Medulla oblongata (tissue), 1 donor: ENCODE results near the gene YWHAE.
A peak's percentile ranks its signal among the peaks of the same experiment; 100 is the strongest.
"Not testable (repeated sequence)": the region's sequence is repeated elsewhere in the genome, so short reads cannot be mapped to it uniquely, and the experiment has no call there.

ENCODE experiments used
- DNase-seq: peaks from one replicate; pipeline ENCODE4 v3.0.0-alpha.2; 2015; ENCODE audit errors: extremely low spot score

The YWHAE gene

DNA sequence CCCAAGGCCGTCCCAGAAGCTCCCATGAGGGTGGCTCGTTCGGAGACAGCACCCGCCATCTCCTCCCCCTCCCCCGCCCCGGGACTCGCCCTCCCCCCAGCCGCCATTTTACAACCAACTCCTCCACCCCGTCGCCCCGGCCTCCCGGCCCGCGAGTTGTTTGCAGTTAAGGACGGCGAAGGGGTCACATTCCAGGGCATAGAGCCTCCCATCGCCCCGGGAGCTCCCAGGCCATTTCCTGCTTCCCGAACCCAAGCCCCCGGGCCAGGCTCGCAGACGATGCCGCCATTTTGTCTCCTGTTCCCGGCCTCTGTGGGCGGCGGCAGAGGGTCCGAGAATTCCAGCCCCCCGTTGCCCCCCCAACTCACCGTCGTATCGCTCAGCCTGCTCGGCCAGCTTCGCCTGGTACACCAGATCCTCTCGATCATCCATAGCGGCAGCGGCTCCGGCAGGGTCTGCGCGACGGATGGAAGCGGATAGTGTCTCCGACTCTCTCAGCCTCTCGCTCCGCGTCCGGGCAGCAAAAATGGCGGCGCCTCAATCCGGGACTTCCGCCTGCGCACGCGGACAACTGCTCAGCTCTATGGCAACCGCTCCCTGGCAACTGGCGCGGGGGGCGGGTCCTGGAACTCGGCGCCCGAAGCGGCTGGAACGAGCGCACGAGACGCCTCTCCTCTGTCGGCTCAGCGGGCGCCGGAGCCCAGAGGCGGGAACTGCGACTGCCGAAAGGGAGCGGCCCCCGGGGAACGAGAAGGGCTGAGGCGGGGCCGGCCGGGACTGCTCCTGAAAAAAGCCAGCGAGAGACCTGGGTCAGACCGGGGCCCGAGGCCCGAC lies at the start of gene YWHAE:
Gene YWHAE, minus strand, starts transcription at position 544 of the 834 bp plus-strand sequence. Its CDS starts 112 bp downstream, at position 432.
- peak; percentile 96 for DNase-seq

DNA sequence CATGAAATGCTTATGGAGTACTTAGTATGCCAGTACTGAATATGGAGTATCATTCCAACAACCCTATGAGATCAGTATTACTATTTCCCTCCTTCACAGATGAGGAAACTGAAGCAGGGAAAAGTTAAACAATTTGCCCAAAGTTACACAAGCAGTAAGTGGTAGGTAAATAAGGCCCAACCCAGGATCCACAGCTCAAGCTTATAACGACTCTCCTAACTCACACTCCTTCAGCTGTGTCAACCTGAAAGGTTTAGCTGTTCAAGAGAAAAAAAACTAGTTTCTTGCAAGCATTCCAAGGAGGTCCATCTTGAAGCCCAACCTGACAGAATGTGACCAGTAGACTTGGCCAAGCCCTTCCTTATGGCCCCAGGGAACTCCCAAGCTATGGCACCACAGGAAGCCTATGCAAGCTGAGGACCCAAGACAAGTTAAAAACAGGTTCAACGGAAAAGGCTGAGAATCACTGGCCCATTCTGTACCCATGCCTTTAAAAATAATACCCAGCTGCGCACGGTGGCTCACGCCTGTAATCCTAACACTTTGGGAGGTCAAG lies 49.5 kb upstream of the YWHAE start:
- no peak for DNase-seq

- DNase-seq, result no peak
Observed at GRCh38 chr17:1447052-1447451, 47.0 kb upstream of the YWHAE start.

GRCh38 chr17:1446201-1446600 lies 46.2 kb upstream of the YWHAE start:
- no peak for DNase-seq

GRCh38 chr17:1445695-1446094 lies 45.7 kb upstream of the YWHAE start:
- not testable (repeated sequence) for DNase-seq

DNA sequence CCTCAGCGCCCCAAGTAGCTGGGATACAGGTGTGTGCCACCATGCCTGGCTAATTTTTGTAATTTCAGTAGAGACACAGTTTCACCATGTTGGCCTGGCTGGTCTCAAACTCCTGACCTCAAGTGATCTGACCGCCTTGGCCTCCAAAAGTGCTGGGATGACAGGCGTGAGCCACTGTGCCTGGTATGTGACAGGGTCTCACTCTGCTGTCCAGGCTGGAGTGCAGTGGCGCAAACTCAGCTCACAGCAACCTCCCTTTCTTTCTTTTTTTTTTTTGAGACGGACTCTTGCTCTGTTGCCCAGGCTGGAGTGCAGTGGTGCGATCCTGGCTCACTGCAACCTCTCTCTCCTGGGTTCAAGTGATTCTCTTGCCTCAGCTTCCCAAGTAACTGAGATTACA lies 42.7 kb upstream of the YWHAE start:
- not testable (repeated sequence) for DNase-seq

DNA sequence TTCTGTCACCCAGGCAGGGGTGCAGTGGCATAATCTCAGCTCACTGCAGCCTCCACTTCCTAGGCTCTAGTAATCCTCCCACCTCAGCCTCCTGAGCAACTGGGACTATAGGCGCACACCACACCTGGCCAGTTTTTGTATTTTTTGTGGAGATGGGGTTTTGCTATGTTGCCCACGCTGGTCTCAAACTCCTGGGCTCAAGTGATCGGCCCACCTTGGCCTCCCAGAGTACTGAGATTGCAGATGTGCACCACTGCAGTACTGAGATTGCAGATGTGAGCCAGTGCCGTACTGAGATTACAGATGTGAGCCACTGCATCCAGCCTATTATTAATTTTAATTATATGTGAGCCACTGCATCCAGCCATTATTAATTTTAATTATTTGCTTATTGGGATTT lies 42.2 kb upstream of the YWHAE start:
- DNase-seq, result no peak

GRCh38 chr17:1440921-1441320 lies 40.9 kb upstream of the YWHAE start:
- DNase-seq, result no peak

DNA sequence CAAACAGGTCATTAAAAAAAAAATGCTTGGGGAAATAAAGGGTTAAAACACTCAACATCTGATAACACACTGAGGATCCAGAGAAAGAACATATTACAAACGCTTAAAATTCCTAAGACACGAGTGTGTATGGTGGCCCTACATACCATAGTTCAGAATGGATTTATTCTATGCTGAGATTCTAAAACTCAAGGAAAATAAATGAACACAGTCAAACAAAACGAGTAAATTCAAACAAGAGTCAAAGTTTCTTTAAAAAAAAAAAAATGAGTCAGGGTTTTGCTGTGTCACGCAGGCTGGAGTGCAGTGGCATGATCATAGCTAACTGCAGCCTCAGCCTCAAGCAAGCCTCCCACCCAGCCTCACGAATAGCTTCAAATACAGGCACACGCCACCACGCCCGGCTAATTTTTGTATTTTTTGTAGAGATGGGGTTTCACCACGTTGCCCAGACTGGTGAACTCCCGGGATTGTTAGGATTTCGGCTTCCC lies 38.6 kb upstream of the YWHAE start:
- DNase-seq, result no peak

GRCh38 chr17:1435326-1435725 lies 35.3 kb upstream of the YWHAE start:
- DNase-seq, result no peak

DNA sequence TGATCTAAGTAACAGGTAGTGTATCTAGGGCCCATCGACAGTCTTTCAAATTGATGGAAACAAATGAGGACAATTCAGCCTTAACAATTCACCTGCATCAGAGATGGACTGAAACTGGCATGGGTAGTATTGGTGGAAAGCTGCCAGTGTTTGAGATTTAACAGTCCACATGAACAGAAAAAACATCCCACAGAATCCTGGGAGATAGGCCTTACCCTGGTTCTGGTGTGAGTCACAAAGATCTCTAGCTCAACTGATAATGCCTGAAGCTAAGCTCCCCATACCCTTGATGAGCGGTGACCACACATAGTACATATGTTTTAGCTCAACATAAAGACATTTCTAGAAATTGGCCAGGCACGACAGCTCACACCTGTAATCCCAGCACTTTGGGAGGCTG lies 34.1 kb upstream of the YWHAE start:
- DNase-seq, result no peak

GRCh38 chr17:1431631-1432104 lies 31.6 kb upstream of the YWHAE start:
- no peak for DNase-seq

GRCh38 chr17:1423456-1424135 lies 23.6 kb upstream of the YWHAE start:
- DNase-seq, result no peak

DNA sequence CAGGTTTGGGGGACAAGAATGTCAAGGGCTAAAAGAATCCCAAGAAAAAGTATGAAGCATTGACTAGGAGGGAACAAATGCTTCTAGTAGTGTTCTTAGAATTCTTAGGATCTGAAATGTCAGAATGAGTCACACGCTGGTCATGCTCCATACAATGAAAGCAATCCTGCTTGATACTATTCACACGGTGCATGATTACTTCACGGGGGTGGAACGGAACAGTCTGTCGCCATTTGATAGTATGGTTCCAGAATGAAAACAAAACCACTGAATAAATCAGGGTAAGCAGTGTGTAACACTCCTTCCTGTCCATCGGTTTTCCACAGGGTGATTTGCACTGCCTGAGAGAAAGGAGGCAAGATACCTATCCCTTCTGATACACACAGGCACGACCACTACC lies 22.9 kb upstream of the YWHAE start:
- DNase-seq, result no peak

DNA sequence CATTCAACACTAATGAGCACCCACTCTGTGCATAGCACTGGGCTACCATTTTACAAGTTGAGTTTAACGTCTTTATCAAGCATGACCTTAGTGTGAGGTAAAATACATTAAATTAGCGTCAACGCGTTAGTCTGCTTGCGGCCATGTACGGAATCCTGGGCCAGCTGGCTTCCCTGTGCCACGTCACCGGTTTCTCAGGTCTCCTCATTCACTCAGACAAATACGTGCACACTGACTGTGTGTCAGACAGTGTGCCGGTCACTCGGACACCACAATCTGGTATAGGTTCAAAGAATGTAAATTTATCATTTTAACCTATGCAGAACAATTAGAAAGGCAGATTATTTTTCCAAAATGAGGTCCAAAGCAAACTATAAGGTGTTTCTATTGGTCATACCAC lies 21.4 kb upstream of the YWHAE start:
- DNase-seq, result no peak

DNA sequence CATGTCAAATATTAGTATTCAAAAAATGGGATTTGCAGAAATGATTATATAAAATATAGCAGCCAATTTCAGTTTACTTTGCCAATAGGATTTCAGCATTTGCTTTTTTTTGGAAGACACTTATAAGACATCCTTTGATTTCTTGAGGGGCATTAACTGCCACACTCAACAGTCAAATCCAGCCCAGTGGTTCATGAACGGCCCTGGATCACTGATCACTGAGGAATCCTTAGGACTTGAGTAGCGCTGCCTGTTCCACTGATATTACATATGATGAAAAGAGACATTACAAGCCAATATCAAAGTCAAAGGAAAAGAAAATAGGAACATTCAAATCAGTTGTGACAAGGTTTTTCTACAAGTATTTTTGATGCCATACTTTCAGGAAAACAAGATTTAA lies 21.0 kb upstream of the YWHAE start:
- DNase-seq, result no peak

GRCh38 chr17:1420163-1420562 lies 20.1 kb upstream of the YWHAE start:
- no peak for DNase-seq

GRCh38 chr17:1418476-1418875 lies 18.5 kb upstream of the YWHAE start:
- DNase-seq, result not testable (repeated sequence)

DNA sequence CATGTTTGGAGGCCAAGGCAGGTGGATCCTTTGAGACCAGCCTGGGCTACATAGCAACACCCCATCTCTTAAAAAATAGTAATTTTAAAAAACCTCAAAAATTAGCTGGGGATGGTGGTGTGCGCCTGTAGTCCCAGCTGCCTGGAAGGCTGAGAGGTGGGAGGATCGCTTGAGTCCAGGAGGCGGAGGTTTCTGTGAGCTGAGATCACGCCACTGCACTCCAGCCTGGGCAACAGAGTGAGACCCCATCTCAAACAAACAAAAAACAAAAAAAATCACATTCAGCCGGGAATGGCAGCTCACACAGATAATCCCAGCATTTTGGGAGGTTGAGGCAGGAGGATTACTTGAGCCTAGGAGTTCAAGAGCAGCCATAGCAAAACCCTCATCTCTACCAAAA lies 16.4 kb upstream of the YWHAE start:
- no peak for DNase-seq

DNA sequence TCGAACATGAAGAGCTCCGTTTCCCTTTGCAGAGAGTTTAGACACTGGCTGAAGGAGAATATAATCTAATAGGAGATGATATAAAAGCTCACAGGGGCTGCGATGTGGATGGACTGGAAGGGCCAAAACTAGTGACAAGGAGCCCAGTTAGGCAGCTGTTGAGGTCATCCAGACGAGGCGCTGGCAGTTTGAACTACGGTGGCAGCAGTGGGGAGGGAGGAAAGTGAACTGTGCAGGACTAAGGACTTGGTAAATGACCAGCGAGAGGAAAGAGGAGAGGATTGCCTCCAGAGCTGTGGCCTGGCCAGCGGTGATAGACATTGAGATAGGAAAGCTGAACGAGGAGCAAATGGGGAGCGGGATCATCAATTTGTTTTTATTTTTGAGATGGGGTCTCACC lies 14.6 kb upstream of the YWHAE start:
- DNase-seq, result no peak

DNA sequence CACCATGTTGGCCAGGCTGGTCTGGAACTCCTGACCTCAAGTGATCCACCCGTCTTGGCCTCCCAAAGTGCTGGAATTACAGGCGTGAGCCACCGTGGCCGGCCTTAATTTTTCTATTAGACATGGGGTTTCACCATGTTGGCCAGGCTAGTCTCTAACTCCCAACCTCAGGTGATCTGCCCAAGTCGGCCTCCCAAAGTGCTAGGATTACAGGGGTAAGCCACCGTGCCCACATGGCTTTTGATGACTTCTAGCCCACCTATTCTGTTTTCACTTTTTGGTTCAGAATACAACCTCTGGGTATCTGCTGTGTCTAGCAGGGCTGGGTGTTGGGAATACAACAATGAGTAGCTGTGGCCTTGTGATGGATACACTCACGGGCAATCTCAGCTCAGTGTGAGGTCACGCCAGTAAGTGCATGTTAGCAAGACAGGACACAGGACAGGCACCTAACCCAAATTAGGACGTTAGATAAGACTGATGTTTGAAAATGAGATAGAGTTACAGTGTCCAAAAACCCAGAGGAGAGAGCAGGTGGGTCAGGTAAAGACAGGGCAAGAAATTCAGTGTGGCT lies 14.1 kb upstream of the YWHAE start:
- no peak for DNase-seq

DNA sequence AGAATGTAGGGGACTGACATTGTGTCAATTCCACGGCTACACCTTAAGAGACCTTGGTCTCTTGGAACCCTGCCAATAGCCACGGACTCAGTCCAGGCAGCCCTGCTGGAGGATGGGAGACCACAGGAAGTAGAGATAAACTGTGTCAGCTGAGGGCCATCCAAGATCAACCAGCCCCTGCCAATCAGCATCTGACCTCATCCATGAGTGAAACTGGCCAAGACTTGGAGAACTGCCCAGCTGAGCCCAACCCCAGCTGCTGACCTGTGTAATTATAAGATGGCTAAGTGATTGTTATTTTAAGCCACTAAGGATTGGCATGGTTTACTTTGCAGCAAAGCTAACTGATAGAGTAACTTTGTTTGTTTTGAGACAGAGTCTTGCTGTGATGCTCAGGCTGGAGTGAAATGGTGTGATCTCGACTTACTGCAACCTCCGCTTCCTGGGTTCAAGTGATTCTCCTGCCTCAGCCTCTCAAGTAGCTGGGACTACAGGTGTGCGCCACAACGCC lies 13.3 kb upstream of the YWHAE start:
- no peak for DNase-seq
